C4-2B (cell line): Measurements from ENCODE around the gene IL16.

Experiments used
- CTCF ChIP-seq: fragments of 450-650 bp; conservative IDR thresholded peaks from 2 replicates; pipeline ENCODE4 v1.5.1; 2017; ENCODE audit warnings: mild to moderate bottlenecking
- ZFX ChIP-seq: fragments of 450-650 bp; IDR thresholded peaks from 2 replicates; pipeline ENCODE4 v1.6.1; 2017

- TF ChIP-seq CTCF (no peak), ZFX (no peak)
Observed at GRCh38 chr15:81161160-81161673, 35.5 kb upstream of the IL16 start.
